ENCODE data around the gene PLA2G4A. TPM values are rescaled to one million over a fixed set of nuclear protein-coding genes. Genes with fewer than 3 reads are reported as not detected.

Gene PLA2G4A
- total RNA-seq, 1 experiment from 2014 or later = not detected

GRCh38 chr1:186873687-186874086, 44.9 kb downstream of the PLA2G4A start:
- Histone ChIP-seq H3K27ac (ENCODE audit: low read length) (no peak overlapping the region), H3K4me1 (ENCODE audit: control insufficient read depth, insufficient read depth, low read length) (no peaks in the 10 kb centered on the region), H3K36me3 (ENCODE audit: control insufficient read depth, insufficient read depth, low read length) (no peaks in the 10 kb centered on the region), H3K9me3 (ENCODE audit: control insufficient read depth, insufficient read depth, low read depth, low read length) (no peaks in the 10 kb centered on the region), H3K27me3 (ENCODE audit: control insufficient read depth, insufficient read depth, low read length) (no peaks in the 10 kb centered on the region), H3K4me3 (ENCODE audit: low read depth in 2 of 2, low read length in 2 of 2) (no peak overlapping the region)
- in situ Hi-C loops (cut with HindIII; ENCODE audit: low pct_unique_long_range_greater_than_20kb, low sequenced_read_pairs) = no loop called here
- ChIA-PET POLR2A (no interaction called here), CTCF (no interaction called here)
- DNase-seq (ENCODE audit: low read depth, low spot score) = no peak
- no TSS peak for BruUV-seq (replicated peaks)
- intact Hi-C loops (cut with micrococcal nuclease; ENCODE audit: unreplicated experiment) = no loop called here
- TF ChIP-seq REST (IDR thresholded peaks at IDR 0.05; ENCODE audit: insufficient read depth in 1 of 2, low read depth in 2 of 2, low read length in 1 of 2) (no peak), TCF7L2 (IDR thresholded peaks at IDR 0.05; ENCODE audit: low read depth, low read length) (no peak), SIN3A (IDR thresholded peaks at IDR 0.05; ENCODE audit: borderline replicate concordance, insufficient read depth, low read depth, low read length) (no peak)
- no peak for ATAC-seq

- no peak for DNase-seq (ENCODE audit: low read depth, low spot score)
- no peaks in the 10 kb centered on the region for H3K36me3 ChIP-seq (ENCODE audit: control insufficient read depth, insufficient read depth, low read length)
- no TSS peak for BruUV-seq (replicated peaks)
- CTCF ChIA-PET = no interaction called here
- in situ Hi-C loops (cut with HindIII; ENCODE audit: low pct_unique_long_range_greater_than_20kb, low sequenced_read_pairs) (no loop called here), intact Hi-C loops (cut with micrococcal nuclease; ENCODE audit: unreplicated experiment) (no loop called here)
- no peak for TF ChIP-seq REST (IDR thresholded peaks at IDR 0.05; ENCODE audit: insufficient read depth in 1 of 2, low read depth in 2 of 2, low read length in 1 of 2)
- no peak for TF ChIP-seq CTCF (IDR thresholded peaks at IDR 0.05)
- TF ChIP-seq SIN3A (IDR thresholded peaks at IDR 0.05; ENCODE audit: borderline replicate concordance, insufficient read depth, low read depth, low read length) = no peak
- no peak for TF ChIP-seq TCF7L2 (IDR thresholded peaks at IDR 0.05; ENCODE audit: low read depth, low read length)
- no peak for TF ChIP-seq POLR2AphosphoS5 (IDR thresholded peaks at IDR 0.05; ENCODE audit: low read depth, low read length)
- no peaks in the 10 kb centered on the region for H3K27me3 ChIP-seq (ENCODE audit: control insufficient read depth, insufficient read depth, low read length)
- H3K4me3 ChIP-seq (ENCODE audit: low read depth in 2 of 2, low read length in 2 of 2) = no peak overlapping the region
- no peaks in the 10 kb centered on the region for H3K9me3 ChIP-seq (ENCODE audit: control insufficient read depth, insufficient read depth, low read depth, low read length)
- ATAC-seq = no peak
- H3K27ac ChIP-seq (ENCODE audit: low read length) = no peak overlapping the region
- no peaks in the 10 kb centered on the region for H3K4me1 ChIP-seq (ENCODE audit: control insufficient read depth, insufficient read depth, low read length)
- POLR2A ChIA-PET = no interaction called here
Observed at GRCh38 chr1:186875896-186876835, 47.4 kb downstream of the PLA2G4A start.
